Astrocyte (in vitro differentiated cells and primary cell): Measurements from ENCODE around the gene RPRM. TPM values are rescaled to one million over a fixed set of nuclear protein-coding genes. Genes with fewer than 3 reads are reported as not detected.

Source experiments
- DNase-seq: peaks from one replicate; pipeline ENCODE4 v3.0.0-alpha.2; 2010; ENCODE audit warnings: low read depth
- FAIRE-seq: peaks from 2 replicates; lab custom pipeline; 2011; peaks lifted over from hg19 to GRCh38; lab: Jason Lieb, UNC
- H2AFZ ChIP-seq: 2 replicates; pipeline ENCODE4 v1.6.0; 2012; ENCODE audit warnings: low read depth, low read length, inconsistent platforms
- H3K27ac ChIP-seq: 2 replicates; pipeline ENCODE4 v1.5.1; 2011; ENCODE audit warnings: low read depth, low read length, inconsistent platforms
- H3K27me3 ChIP-seq: 2 replicates; pipeline ENCODE4 v1.6.0; 2011; ENCODE audit warnings: low read length, inconsistent platforms; ENCODE audit not compliant: insufficient read depth
- H3K36me3 ChIP-seq: 2 replicates; pipeline ENCODE4 v1.5.1; 2011; ENCODE audit warnings: low read length, inconsistent platforms; ENCODE audit not compliant: insufficient read depth
- H3K4me1 ChIP-seq: 2 replicates; pipeline ENCODE4 v1.5.1; 2011; ENCODE audit warnings: low read length, inconsistent platforms; ENCODE audit not compliant: insufficient read depth
- H3K4me2 ChIP-seq: 2 replicates; pipeline ENCODE4 v1.6.0; 2012; ENCODE audit warnings: low read length, inconsistent platforms
- H3K4me3 ChIP-seq: 2 replicates; pipeline ENCODE4 v1.5.1; 2011; ENCODE audit warnings: low read depth, mild to moderate bottlenecking, low read length, inconsistent platforms; ENCODE audit not compliant: insufficient read depth
- H3K79me2 ChIP-seq: 2 replicates; pipeline ENCODE4 v1.6.0; 2012; ENCODE audit warnings: mild to moderate bottlenecking, low read length, inconsistent platforms; ENCODE audit not compliant: insufficient read depth
- H3K9ac ChIP-seq: 2 replicates; pipeline ENCODE4 v1.6.0; 2012; ENCODE audit warnings: mild to moderate bottlenecking, low read length, inconsistent platforms
- H3K9me3 ChIP-seq: 2 replicates; pipeline ENCODE4 v1.5.1; 2012; ENCODE audit warnings: low read depth, mild to moderate bottlenecking, low read length, inconsistent platforms; ENCODE audit not compliant: insufficient read depth
- H4K20me1 ChIP-seq: 2 replicates; pipeline ENCODE4 v1.6.0; 2012; ENCODE audit warnings: low read length, inconsistent platforms; ENCODE audit not compliant: insufficient read depth
- H3K27ac Mint-ChIP-seq: one replicate; pipeline ENCODE4 v1.8.0; 2021; ENCODE audit warnings: mild to moderate bottlenecking, mixed read lengths; ENCODE audit not compliant: unreplicated experiment
- H3K27me3 Mint-ChIP-seq: one replicate; pipeline ENCODE4 v1.8.0; 2021; ENCODE audit warnings: low read depth, mixed read lengths; ENCODE audit not compliant: unreplicated experiment
- H3K36me3 Mint-ChIP-seq: one replicate; pipeline ENCODE4 v1.8.0; 2021; ENCODE audit warnings: low read depth, mixed read lengths; ENCODE audit not compliant: unreplicated experiment
- H3K4me1 Mint-ChIP-seq: one replicate; pipeline ENCODE4 v1.8.0; 2021; ENCODE audit warnings: low read depth, mixed read lengths; ENCODE audit not compliant: unreplicated experiment
- H3K4me3 Mint-ChIP-seq: one replicate; pipeline ENCODE4 v1.8.0; 2021; ENCODE audit warnings: mild to moderate bottlenecking, moderate library complexity, mixed read lengths; ENCODE audit not compliant: unreplicated experiment
- H3K9me3 Mint-ChIP-seq: one replicate; pipeline ENCODE4 v1.8.0; 2021; ENCODE audit warnings: mild to moderate bottlenecking, mixed read lengths; ENCODE audit not compliant: unreplicated experiment
- EZH2 ChIP-seq: IDR thresholded peaks from 2 replicates; pipeline ENCODE4 v1.6.1; 2012; ENCODE audit warnings: mild to moderate bottlenecking, low read length, inconsistent platforms; ENCODE audit not compliant: insufficient read depth
- total RNA-seq: library from RNA; stranded (reverse); gene quantifications from 2 replicates; pipeline ENCODE4 v1.2.1, GENCODE V29; 2021
- TF ChIP-seq, protein P1 (sequence below): IDR thresholded peaks from 2 replicates; pipeline ENCODE4 v1.5.1; 2011; ENCODE audit warnings: low read depth, mild to moderate bottlenecking, inconsistent platforms, low read length, moderate library complexity; ENCODE audit not compliant: insufficient read depth

RPRM gene
- total RNA-seq, 1 donor from 2014 or later = 0.86 TPM

DNA sequence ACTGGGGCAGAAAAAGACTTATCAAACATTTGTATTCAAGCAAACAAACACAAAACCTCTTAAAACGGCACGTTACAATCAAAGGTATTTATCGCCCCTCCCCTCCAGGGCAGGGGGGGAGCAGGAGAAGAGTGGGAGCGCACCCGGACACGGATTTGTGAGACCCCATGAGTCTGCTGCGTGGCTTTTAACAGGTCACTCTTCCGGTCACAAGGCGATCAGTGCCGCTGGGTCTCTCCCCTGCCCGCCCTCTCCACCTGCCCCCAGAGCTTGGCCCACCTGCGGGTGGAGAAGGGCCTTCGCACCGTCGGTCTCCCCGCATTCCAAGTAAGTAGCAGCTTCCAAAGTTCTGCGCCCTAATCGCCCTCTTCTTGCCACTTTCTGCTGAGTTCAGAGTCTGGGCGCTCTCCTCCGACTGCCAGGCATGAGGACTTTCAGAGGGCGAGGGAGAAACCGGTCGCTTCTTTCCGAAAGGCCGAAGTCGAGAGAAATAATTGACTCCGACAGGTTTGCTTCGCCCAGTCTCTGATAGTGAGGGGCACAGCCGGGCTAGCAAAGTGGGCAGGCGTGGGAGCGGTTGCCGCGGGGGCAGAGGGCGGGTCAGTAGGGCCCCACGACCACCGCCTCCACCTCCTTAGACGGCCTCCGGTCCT is 800 bp downstream of the RPRM start:
- Histone ChIP-seq H3K36me3 (no peaks in the 10 kb centered on the region), H4K20me1 (no peaks in the 10 kb centered on the region), H3K4me2 (peak overlapping the region; percentile 85), H3K27me3 (peaks cover 41% of the 10 kb centered on the region), H3K4me3 (peak overlapping the region; percentile 51), H3K9me3 (no peaks in the 10 kb centered on the region), H3K27ac (no peak overlapping the region), H3K79me2 (no peaks in the 10 kb centered on the region), H2AFZ (peak overlapping the region; percentile 80), H3K9ac (no peak overlapping the region), H3K4me1 (peaks cover 7% of the 10 kb centered on the region)
- no peaks in the 10 kb centered on the region for H3K4me1 Mint-ChIP-seq
- TF ChIP-seq EZH2 = peak; percentile 86
- TF ChIP-seq, protein P1, sequence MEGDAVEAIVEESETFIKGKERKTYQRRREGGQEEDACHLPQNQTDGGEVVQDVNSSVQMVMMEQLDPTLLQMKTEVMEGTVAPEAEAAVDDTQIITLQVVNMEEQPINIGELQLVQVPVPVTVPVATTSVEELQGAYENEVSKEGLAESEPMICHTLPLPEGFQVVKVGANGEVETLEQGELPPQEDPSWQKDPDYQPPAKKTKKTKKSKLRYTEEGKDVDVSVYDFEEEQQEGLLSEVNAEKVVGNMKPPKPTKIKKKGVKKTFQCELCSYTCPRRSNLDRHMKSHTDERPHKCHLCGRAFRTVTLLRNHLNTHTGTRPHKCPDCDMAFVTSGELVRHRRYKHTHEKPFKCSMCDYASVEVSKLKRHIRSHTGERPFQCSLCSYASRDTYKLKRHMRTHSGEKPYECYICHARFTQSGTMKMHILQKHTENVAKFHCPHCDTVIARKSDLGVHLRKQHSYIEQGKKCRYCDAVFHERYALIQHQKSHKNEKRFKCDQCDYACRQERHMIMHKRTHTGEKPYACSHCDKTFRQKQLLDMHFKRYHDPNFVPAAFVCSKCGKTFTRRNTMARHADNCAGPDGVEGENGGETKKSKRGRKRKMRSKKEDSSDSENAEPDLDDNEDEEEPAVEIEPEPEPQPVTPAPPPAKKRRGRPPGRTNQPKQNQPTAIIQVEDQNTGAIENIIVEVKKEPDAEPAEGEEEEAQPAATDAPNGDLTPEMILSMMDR = no peak
- H3K4me3 Mint-ChIP-seq = peak overlapping the region; percentile 80
- peak overlapping the region; percentile 9 for H3K27ac Mint-ChIP-seq
- no peaks in the 10 kb centered on the region for H3K9me3 Mint-ChIP-seq
- FAIRE-seq (no peak), DNase-seq (no peak)
- peaks cover 47% of the 10 kb centered on the region for H3K27me3 Mint-ChIP-seq
- no peaks in the 10 kb centered on the region for H3K36me3 Mint-ChIP-seq

GRCh38 chr2:153476816-153477635 is 1.5 kb downstream of the RPRM start:
- Mint-ChIP-seq H3K27me3 (peaks cover 47% of the 10 kb centered on the region), H3K27ac (peak overlapping the region; percentile 9), H3K4me3 (peak overlapping the region; percentile 80), H3K4me1 (no peaks in the 10 kb centered on the region), H3K36me3 (no peaks in the 10 kb centered on the region), H3K9me3 (no peaks in the 10 kb centered on the region)
- Histone ChIP-seq H3K27me3 (peaks cover 41% of the 10 kb centered on the region), H3K4me1 (peaks cover 7% of the 10 kb centered on the region), H3K36me3 (no peaks in the 10 kb centered on the region), H3K9me3 (no peaks in the 10 kb centered on the region), H4K20me1 (no peaks in the 10 kb centered on the region), H3K9ac (no peak overlapping the region), H3K4me2 (peak overlapping the region; percentile 85), H3K79me2 (no peaks in the 10 kb centered on the region), H3K4me3 (peak overlapping the region; percentile 0), H3K27ac (no peak overlapping the region), H2AFZ (no peak overlapping the region)
- TF ChIP-seq, protein P1 = no peak
- no peak for TF ChIP-seq EZH2
- FAIRE-seq = no peak
- no peak for DNase-seq
